WTC11 (cell line): Measurements from ENCODE around the gene NSUN2.

Experiments
- ATF2 ChIP-seq: sonication (generic); formaldehyde crosslinking; IDR thresholded peaks from 2 replicates; pipeline ENCODE4 v1.8.1; 2022; ENCODE audit warnings: low read depth, missing genetic modification reagents, borderline replicate concordance
- CTCF ChIP-seq: fragments of 200-600 bp; IDR thresholded peaks from 2 replicates; pipeline ENCODE4 v1.8.0; 2022; ENCODE audit warnings: antibody characterized with exemption
- NFYB ChIP-seq: sonication (generic); formaldehyde crosslinking; conservative IDR thresholded peaks from 2 replicates; pipeline ENCODE4 v1.8.0; 2022; ENCODE audit warnings: low read depth, missing genetic modification reagents
- RELA ChIP-seq: sonication (generic); formaldehyde crosslinking; IDR thresholded peaks from 2 replicates; pipeline ENCODE4 v1.8.1; 2022; ENCODE audit warnings: missing genetic modification reagents, mild to moderate bottlenecking, borderline replicate concordance
- STAT6 ChIP-seq: sonication (generic); formaldehyde crosslinking; conservative IDR thresholded peaks from 2 replicates; pipeline ENCODE4 v1.8.1; 2023; ENCODE audit warnings: mild to moderate bottlenecking, low read depth, missing genetic modification reagents, moderate library complexity
- ZNF232 ChIP-seq: sonication (generic); formaldehyde crosslinking; IDR thresholded peaks from 2 replicates; pipeline ENCODE4 v1.8.0; 2022; ENCODE audit warnings: mild to moderate bottlenecking, missing genetic modification reagents

GRCh38 chr5:6554812-6555211 is 78.0 kb downstream of the NSUN2 start:
- TF ChIP-seq ATF2 (CRISPR knock-in tag) (no peak), CTCF (no peak), STAT6 (no peak), ZNF232 (CRISPR knock-in tag) (no peak), NFYB (CRISPR knock-in tag) (no peak), RELA (CRISPR knock-in tag) (no peak)
